Cerebellar nuclear complex (tissue), 1 donor: Measurements from ENCODE around the gene GPC6.

ENCODE experiments used
- DNase-seq, 2 experiments: peaks; one replicate each; lab custom pipeline; 2025; lab: John Stamatoyannopoulos, UW

Gene GPC6

DNA sequence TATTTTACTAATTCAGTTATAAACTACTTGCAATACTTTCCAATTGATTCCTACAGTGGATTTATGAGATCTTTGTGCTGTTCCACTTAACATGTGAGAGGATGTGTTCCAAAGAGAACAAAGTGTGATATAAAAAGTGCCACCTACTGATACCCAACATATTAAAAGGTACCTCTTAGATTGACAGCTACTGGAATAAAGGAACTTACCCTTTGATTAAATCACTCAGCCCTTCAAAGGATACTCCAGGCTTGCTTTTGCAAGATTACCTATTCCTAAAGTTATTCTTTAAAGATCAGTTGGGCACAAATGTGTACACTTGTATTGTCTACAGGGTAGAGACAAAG is 1187.0 kb downstream of the GPC6 start:
- no peak for DNase-seq

DNA sequence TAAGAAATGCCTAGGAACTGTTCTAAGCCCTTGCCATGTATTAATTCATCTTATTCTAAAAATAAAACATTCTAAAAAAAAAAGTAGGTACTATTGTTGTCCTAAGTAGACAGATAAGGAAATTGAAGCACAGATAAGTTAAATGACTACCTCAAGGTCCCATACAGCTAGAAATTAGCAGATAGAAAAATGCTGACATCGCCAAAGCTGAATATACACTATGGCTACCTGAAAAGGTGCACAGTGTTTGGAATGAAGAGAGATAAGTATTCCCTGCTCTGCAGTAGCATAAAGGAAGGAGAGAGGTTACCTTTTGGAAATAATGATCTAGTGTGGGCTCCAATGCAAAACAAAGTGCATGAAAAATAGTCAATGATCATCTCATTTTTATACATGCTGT is 1187.5 kb downstream of the GPC6 start:
- no peak for DNase-seq

DNA sequence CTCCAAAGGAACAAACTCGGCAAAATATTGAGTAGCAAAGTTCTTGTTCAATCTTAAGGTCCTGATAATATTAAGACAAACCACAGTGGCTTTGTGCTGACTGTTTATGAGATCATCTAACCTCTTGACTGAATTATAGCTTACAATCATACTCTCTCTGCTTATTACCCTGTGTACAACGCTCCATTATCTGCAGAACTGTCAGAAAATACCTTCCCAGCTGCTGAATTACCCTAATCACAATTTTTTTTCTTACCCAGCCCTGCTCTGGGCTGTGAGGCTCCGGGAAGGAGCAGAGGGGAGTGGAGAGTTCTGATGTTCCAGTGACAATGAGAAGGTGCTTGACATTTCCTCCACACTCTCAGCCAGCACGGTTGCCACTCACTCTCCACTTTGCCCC is 1188.1 kb downstream of the GPC6 start:
- DNase-seq: no peak

DNA sequence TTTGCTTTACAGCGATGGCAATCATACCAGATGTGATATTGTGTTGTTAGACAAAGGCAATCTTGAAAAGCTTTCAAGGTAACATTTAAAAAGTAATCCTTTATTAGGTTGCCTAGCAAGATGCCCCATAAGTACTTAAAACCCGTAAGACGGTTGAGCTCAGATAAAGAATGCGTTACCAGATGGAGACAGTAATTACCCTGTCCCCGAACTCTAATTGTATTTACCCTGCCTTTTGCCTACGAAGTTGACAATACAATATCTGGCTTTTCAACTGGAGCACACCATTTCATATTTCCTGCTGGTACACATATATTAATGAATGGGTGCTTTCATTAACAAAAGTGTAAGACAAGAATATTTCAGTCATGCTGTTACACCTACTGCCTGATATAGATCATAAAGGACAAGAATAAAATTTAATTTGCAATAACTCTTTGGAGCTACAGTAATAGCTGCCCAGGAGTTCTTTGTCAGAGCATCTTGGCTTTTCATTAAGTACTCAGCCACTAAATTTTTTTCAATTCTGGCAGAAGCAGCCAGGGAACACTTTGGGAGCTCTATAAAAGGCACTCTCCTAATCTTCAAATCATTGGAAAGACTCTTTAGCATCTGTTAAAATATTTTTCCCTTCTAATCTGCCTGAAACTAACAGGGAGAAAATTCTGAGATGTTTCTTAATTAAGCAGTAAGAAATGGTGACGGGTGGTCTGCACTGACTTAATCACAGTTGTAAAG is 1189.1 kb downstream of the GPC6 start:
- DNase-seq: no peak

DNA sequence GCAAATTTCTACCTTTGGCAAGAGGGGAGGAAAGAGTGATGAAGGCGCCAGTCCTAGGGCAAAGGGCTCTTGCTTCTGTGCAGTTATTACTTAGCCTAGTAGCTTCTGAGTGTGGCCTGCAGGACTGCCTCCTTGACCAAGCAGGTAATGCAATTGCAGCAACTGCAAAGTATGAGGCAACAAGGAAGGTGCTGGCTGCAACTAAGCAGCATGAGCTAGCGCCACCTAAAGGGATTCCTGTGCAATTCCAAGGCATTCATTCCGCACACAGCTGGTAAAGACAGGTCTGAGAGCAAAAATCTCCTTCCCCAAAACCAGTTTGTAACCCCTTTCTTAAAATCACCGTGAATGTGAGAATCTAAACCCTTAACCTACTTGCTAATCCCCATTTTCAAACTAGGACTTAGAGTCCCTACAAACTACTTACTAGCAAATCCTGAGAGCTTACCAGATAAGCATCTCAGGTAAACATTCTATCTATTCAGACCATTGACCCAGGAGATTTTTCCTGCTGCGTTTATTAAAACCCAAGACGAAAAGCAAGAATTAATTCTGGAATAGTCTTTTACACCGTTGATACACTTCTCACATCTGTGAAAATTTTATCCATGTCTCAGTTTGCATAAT is 1190.0 kb downstream of the GPC6 start:
- no peak for DNase-seq

DNA sequence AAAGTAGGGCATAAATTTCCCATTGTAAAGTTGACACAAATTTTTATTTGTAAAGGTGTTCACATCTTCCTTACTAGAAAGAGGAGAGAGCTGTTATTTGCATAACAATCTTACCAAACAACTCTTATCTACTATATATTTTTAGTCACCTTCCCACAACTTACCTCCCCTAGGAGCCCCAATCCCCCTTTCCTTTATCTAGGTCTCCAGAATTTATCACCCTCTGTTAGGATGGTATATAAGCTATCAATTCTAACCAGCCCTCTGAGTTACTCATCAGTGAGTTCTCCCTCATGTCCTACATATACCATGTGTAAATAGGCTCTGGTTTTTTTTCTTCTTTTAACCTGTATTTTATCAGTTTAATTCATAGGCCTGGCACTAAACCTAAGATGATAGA is 1190.7 kb downstream of the GPC6 start:
- no peak for DNase-seq

DNA sequence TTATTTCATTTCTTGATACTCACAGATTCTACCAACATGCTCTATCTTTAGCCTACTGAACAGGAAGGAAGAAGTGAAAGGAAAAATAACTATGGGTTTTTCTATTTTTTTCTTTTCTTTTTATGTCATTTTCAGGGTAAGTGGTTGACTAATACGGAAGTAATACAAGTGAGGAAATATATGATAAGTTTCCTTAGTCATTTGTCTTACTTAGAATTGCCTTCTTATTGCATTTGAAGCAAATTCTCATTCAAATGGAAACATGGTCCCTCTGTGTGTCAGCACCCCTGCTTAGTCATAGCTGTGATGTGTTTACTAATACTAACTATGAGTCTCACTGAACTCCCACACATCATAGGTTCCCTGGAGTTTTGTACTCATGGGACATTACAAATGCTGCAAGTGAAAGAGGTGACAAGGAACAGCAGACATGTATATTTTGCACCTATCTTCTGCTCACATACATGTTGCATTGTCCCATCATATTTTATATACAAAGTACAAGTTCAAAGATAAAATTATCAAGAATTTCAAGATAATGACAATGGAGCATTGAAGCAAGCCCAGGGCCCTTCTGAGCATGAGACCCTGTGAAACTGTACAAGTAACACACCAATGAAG is 1192.8 kb downstream of the GPC6 start:
- no peak for DNase-seq

DNA sequence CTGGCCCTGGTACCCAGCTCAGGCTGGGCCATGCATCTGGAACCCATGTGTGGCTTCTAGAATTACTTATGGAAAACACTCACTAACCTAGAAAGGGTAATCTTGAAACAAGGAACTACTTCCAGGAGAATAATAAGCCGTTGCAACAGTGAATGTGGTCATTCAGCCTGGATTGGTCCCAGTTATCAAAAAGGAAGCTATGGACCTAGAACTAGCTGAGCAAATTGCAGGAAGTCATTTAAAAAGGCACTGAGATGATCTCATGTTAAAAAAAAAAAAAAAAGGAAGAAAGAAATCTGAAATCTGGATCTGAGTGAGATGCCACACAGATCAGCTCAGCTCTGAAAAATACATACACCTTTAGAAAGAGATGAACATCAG is 1193.3 kb downstream of the GPC6 start:
- DNase-seq: no peak

DNA sequence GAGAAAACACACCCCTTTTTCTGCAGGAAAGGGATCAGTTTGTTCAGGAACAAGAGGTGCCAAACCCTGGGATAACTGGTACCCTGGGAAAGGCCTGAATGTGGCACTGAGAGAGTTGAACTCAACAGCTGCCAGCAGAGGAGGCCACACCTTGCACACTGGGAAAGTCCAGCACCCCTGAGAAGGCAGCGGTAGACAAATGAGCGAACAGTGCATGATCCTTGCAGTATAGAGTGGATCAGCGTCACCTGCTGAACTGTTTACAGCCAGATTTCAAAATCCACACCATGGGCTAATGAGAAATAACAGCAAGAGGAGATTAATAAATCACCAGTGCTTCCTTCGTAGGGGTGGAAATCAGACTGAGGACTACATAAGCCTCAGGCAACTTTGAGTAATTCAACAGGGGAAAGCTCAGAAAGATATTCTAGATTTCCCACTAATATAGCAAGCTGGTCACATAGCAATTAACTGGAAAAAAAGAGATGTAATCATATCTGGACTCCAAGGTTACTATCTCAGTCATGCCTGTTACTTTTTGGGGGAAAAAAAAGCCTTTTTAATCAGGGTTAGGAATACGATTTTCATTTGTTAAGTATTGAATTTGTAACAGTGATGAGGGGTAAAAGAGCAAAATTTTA is 1200.8 kb downstream of the GPC6 start:
- no peak for DNase-seq

DNA sequence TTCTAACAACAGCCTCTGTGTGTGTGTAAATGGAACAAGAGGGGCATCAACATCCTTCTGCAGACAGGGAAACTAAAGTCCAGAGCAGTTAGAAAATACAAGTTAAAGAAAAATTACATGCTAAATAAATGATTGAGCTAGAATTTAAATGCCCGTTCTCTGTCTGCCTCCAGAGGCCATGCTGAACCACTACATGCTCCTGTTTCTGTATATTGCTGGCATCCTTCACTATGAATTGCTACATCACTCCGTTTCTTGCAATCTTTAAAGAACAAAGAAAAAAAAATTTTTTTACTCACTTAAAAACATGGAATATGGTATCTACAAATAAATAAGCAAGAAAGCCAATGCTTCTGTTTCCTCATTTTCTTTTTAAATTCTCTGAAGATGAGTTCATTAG is 1205.0 kb downstream of the GPC6 start:
- DNase-seq: no peak

DNA sequence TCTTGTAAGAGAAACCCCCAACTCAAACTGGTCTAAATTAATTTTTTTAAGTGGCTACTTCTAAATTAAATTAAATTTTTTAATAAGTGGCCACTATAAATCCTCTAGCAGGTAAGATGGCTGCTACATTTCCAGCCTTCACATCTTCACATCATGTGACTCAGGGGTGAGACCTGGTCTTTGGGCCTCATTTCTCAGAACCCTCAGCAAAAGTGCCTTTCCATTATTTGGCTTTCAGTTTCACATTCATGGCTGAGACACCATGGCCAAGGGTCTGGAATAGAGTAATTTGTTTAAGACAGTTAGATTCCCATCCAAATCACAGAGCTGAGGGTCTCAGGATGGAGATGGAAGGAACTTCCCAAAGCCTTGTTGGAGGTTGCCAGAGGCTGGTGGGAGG is 1205.4 kb downstream of the GPC6 start:
- DNase-seq: no peak

DNA sequence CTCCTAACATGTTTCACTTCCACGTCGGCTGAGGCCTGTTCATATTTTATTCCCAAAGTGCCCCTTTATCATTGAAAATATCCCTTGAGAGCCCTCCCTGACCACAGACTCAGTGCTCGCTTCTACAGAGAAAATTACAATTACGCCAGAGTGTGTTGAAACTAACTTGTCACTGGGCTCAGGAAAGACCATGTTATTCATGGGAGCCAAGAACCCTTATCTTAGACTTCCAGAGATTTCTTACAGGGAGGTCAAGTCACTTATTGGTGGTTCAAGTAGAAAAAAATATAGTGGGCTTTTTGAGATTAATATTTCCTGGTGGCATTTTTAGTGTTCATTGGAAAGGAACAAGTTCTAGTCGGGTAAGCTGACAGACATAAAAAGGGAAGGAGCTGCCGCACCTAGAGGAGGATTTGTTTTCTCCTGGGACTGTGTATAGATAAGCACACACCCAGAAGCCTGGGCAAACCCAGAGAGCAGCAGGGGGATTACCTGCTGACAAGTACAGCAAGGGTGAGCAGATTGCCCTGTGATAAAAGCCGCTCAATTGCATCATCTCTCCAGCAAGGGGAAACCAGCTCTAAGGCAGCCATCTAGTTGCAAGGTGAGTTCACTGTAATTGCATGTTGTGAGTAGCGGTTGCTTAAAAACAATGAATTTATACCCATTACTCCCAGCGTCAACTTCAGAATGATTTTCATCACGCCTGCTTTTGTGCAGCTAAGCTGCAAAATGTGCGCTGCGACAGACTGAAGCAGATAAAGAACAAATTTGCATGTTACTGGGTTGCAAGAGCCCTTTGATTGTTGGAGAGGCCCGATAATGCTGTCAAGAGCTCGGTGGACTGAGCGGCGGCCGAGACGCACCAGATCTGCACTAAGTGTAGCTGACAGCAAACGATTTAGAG is 1206.7 kb downstream of the GPC6 start:
- DNase-seq: no peak

DNA sequence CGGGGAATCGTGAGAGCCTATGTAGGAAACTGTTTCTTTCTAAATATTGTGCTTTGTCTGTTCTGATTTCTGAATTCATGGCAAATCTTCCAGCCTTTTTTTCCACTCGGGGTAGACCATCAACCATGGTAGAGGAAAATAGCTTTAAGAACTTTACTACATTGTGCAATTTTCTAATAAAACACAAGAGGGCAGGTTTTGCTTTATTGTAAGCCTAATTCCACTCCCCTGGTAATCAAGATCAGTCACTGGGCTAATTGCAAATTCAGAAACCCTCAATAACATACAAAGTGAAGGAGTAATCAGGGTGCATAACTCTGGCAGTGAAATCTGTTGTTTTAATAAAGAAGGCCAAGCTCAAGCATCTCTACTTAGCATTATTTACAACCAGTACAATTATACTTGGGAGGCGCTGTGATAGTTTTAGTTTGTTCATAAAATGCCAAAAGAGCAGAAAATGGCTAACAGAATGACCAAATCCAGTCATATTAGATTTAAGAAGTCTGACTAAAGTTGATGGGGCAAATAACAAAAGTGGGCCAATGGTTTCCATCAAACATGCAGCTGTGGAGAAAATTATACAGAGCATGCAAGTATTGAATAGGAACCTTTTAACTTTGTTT is 1209.1 kb downstream of the GPC6 start:
- DNase-seq: no peak

DNA sequence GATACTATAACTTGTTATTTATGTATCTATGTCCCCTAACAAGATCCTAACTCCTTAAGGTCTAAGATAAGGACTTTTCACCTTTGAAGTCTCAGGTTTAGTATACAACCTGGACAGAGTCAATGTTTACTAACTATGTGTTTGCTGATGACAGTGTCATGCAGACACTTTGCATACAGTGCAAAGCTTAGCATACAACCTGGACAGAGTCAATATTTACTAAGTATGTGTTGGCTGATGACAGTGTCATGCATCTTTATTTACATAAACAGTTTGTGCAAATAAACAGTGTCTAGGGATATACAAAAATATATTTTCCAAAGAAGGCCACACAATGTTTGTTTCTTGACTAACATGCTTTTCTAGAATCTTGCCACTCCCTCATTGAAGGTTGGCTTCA is 1218.2 kb downstream of the GPC6 start:
- no peak for DNase-seq

DNA sequence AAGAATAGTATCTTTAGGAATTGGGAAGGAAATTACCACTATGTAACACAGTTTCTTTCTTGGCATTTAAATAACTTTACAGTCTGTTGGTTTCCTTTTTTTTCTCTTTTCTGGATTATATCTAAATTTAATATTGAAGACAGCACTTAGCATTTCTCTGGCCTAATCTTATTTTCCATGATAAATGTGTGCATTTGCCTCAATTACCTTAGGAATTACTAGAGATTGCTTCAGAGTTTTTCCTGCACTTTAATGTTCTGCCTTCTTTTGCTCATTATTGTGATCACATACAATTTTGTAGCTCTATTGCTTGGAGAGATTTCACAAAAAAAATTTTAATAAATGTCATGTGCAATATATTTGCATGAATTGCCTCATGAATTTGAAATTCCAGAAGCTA is 1227.7 kb downstream of the GPC6 start:
- no peak for DNase-seq

DNA sequence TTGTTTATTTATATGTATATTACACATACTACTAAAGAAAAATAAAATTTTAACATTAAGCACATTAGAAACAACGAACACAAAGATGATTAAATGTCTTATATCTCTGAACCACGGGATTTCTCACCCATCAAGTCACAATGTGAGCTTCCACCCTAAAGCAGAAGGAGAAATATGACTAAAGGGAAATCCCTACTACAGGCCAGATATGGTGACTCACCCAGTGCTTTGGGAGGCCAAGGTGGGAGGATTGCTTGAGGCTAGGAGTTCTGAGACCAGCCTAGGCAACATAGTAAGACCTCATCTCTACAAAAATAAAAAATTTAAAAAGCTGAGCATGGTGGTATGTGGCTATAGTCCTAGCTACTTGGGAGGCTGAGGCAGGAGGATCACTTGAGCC is 1228.3 kb downstream of the GPC6 start:
- no peak for DNase-seq

DNA sequence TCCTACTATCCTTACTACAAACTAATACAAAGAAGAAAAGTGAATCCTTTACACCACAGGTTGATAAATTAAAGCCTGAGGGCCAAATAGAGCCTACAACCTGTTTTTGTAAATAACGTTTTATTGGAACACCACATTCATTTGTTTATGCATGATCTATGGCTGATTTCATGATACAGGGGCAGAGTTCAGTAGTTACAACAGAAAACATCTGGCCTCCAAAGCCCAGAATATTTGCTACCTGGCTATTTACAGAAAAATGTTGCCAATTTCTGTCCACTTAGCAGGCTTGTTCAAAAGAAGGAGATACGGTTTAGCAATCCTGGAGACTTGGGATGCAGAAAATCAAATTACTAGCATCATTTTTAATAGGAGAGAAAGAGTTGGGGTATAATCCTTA is 1228.8 kb downstream of the GPC6 start:
- DNase-seq: no peak
